NCI-H2227 (cell line): ENCODE results near the gene CMTM8.
"Not testable (repeated sequence)": the region's sequence is repeated elsewhere in the genome, so short reads cannot be mapped to it uniquely, and the experiment has no call there.

Experiments used
- DNase-seq: peaks from one replicate; lab custom pipeline; 2025; ENCODE audit not compliant: unreplicated experiment; lab: John Stamatoyannopoulos, UW

CMTM8 gene

DNA sequence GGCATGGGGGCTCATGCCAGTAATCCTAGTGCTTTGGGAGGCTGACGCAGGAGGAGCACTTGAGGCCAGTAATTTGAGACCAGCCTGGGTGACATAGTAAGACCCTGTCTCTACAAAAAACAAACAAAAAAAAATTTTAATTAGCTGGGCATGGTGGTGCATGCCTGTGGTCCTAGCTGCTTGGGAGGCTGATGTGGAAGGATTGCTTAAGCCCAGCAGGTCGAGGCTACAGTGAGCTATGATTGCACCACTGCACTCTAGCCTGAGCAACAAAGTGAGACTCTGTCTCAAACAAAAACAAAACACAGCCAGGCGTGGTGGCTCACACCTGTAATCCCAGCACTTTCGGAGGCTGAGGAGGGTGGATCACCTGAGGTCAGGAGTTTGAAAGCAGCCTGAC lies 9.7 kb upstream of the CMTM8 start:
- DNase-seq = not testable (repeated sequence)

DNA sequence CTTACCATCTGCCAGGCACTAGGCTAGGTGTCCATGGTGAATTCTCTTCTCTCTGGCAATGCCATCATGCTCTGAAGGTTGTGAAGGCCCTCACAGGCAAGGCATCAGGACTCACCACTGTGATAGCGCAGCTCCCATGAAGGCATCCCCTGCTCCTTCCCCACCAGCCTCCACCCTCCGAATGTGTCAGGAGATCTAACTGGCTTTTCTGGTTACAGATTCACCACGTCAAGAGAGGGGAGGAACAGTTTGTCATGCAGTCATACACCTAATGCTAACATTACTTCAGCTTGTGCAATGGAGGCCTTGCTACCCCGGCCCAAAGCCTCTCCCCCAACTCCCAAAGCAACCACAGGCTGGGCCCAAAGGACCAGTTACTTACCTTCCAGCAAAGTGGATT lies 8.9 kb upstream of the CMTM8 start:
- DNase-seq = no peak

DNA sequence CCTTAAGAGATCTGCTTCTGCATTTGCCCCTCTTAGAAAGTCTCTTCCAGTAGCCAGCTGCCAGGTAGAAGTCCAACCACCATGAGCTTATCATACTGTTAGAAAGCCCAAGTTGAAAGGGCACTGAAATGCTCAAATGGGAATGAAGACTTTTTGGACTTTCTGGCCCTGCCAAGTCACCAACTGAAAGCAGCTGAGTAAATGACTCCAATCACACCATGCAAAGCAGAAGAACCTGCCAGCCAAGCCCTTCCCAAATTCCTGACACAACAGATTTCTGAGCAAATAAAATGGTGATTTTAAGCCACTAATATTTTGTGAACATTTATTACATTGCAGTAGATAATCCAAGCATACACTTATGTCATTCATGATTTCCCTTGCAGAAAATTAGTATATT lies 2.1 kb upstream of the CMTM8 start:
- no peak for DNase-seq

DNA sequence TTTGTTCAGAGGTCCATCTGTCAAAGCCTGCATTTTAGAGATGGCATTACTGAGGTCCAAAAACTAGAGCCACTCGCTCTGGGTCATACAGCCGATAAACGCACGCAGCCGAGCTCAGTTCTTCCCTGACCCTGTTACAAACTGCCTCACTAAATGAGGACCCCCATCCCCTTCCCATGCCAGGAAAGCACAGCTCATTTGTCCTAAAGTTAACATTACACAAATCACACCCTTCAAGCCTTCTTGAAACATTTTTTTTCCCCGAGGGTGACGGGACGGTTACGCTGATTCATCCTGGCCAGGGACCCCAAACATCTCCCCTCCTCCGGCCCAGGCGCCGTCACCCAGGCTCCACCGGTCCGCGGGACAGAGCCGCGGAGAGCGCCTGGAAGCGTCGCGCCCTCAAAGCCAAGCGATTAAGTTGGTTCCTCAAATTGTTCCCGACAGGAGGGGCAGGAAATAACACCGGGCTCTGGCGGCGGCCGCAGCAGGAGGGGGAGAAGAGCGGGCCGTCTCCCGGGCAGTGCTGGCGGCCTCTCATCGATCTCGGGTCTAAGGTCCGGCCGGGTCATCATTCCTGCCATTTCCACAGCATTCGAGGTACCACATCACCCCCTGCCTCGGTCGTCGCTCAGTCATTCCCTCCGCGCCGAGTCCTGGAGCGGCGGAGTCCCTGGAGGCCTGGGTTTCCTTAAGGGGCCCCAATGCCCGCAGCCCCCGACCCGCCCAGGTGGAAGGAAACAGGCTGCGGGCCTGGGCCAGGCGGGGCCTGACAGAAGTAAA lies 619 bp upstream of the CMTM8 start:
- DNase-seq = no peak

DNA sequence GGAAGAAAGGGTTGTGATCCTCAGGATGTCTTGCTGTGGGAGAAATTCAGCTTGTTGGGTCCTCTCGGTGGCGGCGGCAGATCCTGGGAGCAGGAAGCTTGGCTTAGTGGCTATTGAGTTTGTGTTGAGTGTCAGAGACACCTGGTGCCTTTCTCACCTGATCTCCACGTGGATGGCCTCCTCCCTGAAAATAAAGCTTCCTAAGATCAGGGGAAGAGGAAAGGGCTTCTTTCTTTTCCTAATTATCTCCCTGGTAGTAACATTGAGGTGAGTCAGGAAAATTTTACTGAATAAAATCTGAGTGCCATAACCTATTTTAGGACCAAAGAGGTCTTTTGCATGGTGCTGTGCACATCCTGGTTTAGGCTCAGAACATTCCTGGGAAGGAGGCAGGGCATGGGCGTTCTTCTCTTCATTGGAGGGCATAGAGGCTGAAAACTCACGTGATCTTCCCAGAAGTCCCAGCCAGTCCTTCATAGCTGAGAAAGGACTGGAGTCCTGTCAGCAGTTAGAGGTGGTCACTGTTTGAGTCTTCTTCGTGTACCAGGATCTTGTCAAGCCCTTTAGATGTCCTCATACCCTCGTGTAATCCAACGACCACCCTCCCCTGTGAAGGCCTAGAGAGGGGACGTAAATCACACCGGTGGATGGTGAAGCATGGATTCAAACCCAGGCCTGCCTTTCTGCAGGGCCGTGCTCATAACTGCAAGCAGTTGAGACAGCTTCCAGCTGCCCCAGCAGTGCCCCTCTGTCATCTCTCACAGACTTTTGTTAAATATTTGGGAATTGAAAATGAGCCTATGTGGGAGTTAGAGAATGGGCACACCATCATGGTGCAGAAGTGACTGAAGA lies 1.1 kb downstream of the CMTM8 start:
- DNase-seq = peak; percentile 10

DNA sequence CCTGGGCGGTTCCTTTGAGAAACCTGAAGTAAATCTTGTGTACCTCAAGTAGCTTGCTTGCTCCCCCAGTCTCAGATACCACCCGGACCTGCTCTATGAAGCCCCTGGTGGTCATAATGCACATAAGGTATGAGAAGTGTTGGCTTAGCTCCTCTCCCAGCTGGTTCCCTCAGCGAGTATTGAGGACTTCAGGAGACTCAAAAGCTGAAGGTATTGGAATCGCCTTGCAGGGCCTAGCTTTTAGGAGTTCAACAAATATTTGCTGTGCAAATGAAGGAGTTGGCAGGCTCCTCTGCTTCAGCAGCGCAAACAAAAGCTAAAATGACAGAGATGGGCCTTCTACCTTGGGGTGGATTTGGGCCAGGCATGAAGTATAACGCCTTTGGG lies 1.7 kb downstream of the CMTM8 start:
- DNase-seq = peak; percentile 22

DNA sequence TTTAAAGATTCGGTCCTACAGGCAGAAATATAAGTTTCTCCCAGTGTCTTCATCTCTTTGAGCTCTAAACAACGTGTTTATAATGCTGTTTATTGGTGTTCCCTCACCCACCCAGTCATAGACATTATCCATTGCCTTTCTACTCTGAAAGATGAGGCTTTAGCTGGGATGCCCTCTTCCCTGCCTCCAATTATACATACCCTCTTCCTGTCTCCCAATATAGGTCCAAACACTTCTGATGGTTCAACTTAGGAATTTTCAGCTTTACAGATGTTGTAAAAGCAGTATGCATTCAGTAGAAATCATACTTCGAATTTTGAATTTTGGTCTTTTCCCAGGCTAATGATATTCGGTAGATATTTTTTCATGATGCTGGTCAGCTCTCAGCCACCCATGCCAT lies 2.6 kb downstream of the CMTM8 start:
- no peak for DNase-seq

DNA sequence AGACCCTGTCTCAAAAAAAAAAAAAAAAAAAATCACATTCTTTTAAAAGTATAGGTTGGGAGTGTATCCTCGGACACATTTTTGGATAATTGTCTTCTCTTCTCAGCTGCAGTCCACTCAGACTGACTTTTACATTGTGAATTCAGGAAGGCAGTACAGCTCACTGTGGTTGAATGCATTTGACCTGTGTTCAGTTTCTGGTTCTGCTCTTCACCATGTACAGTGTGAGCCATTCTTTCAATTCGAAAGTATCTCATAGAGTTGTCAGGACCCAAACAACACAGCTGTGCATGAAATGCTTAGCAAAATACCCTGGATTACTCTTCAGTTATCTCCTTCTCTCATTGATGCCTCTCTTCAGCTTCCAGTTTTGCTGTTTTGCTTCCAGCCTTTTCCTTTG lies 5.0 kb downstream of the CMTM8 start:
- DNase-seq = no peak

DNA sequence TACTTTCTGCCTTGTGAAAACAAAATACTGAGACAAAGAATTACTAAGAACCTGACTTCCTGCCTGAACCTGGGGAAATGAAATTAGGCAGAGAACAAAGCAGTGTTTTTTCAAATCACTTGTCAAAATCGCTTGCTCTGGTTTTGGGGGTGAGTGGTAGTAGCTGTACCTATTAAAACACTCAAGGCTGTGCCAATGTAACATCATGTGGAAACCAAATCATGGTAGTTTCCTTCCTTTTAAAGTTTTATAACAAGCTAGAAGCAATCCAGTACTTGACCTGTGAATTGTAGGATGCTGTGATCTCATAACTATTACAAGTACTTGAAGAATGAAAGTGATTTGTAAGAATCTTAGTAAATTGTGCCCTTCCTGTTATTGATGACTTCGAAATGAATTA lies 6.7 kb downstream of the CMTM8 start:
- DNase-seq = no peak

DNA sequence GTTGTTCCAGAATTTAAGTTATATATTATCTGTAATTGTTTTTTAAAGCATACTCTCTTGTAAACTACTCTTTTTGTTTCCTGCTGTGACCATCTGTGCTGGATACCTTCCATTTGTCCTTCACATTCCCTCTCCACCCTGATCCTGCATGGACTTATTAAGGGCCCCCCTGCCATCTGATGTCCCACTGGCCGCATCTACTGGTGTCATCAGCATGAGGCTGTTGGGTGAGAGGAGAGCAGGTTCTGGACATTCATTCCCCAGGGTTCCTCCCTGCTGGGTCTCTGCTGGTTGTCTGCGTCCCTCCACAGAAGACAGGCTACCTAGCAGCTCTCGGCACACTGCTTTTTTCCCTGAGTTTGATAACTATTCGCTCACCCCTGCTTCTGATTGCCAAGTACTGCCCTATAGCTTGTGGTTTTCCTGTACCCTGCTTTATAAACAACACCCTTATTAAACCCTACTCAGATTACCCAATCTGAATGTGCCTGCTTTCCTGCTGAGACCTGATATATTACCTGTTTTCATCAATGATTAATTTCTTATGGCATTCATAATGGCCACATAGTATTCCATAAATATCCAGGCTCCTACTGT lies 7.7 kb downstream of the CMTM8 start:
- no peak for DNase-seq

DNA sequence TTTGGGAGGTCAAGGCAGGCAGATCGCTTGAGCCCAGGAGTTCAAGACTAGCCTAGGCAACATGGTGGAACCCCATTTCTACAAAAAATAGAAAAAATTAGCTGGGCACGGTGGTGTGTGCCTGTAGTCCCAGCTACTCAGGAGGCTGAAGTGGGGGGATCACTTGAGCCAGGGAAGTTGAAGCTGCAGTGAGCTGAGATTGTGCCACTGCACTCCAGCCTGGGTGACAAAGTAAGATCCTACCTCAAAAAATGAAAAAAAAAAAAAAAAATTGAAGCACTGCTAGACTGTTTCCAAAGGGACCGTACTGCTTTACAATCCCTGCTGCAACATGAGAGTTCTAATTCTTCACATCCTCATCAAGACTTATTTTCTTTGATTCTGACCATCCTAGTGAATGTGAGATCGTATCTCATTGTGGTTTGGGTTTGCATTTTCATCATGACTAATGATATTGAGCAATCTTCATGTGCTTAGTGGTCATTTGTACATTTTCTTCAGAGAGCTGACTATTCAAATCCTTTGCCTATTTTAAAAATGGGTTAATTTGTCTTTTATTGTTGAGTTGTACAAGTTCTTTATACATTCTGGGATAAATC lies 10.8 kb downstream of the CMTM8 start:
- DNase-seq = no peak

DNA sequence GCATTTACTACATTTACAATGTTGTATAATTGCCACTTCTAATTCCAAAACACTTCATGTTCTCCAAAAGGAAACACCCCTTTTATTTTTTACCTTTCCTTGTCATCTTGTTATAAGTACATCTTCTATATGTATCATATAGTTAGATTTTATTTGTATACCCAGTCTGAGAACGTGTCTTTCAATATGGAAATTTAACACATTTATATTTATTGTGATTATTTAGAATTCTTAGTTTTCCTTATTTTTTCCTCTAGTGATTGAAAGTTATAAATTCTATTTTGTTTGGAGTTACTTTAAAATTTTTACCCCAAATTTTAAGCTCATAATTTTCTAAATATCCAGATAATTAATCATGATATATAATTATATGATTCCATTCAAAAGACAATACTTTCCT lies 15.8 kb downstream of the CMTM8 start:
- DNase-seq = no peak

DNA sequence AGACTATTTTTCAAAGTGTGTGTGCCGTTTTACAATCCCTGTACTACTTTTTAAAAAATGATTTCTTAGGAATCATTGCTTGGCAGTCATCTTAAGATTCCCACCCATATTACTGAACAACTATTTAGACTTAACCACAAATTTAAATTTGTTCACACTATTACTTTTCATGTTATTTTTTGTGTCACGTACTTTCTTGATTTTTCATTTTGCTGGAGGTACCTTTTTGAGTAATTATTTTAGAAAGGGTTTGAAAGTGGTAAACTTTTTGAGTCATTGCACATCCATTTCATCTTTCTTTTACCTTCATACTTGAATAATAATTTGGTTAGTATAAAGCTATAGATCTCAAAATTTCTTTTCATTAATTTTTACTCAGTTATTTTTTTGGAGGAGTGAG lies 16.9 kb downstream of the CMTM8 start:
- DNase-seq = no peak

DNA sequence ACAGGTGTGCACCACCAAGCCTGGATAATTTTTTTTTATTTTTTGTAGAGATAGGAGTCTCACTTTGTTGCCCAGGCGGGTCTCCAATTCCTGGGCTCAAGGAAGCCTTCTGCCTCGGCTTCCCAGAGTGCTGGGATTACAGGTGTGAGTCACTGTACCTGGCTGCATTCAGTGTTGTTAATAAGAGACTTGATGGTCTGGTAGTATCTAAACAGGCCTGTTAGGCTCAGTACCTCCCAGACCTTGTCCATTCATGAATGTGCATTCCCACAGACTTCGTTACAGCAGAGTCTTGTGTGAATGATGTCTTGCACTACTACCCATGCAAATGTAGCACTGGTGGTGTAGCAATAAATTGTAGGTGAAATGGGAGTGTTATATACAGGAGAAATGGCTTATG lies 17.7 kb downstream of the CMTM8 start:
- DNase-seq = no peak

DNA sequence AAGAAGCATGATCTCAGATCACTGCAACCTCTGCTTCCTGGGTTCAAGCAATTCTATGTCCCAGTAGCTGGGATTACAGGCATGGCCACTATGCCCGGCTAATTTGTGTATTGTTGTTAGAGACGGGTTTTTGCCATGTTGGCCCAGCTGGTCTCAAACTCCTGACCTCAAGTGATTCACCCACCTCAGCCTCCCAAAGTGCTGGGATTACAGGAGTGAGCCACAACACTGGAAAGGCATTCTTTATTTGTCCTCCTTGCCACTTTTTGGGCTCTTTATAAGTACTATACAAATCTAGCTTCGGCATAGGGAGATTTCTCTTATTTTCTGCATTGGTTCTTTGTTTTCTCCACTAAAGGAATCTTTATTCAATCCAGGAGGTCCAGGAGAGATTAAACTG lies 18.6 kb downstream of the CMTM8 start:
- no peak for DNase-seq

DNA sequence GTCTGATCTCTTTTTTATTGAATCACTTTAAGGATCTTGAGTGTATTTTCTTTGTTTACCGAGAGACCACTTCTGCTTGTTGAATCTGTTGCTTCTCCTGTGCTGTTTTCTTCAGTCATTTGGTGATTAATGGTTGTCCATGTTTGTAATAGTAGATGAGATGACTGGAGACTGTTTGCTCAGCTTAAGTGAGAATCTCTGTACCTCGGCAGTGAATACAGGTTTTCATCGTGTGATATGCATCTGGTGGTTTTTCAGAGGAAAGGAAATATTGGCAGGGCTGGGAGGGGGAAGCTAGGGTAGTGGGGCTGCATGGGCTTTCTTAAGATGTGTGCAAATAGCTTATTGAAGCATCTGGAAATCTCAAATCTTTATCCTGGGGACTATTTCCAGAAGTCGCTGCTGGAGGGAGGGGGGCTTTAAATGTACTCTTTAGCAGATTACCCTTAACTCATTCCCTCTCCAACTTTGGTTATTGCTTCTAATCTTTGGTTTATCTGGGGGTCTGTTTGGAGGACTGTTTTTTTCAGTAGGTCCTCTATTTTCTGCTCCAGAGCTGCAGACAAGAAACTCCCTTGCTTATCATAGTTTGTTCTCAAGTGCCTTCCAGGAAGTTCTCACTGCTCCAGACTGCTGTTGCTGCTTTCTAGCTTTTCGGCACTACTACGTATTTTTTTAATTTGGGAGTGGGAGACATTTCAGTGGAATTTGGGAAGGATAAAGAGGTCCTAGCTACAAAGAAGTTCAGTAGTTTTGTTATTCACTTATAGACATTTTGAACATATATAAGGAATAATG lies 19.4 kb downstream of the CMTM8 start:
- DNase-seq = no peak

DNA sequence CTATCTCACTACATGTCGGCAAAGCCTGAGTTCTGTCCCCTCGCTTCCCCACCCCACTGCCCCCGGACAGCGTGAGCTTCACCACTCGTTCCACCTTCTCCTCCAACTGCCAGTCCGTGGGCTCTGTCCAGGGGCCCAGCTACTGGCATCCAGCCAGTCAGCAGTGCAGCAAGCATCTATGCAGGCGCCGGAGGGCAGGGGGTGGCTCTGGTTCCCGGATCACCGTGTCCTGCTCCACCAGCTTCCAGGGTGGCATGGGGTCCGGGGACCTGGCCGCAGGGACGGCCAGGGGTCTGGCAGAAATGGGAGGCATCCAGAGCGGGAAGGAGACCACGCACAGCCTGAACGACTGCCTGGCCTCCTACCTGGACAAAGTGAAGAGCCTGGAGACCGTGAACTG lies 20.4 kb downstream of the CMTM8 start:
- no peak for DNase-seq

DNA sequence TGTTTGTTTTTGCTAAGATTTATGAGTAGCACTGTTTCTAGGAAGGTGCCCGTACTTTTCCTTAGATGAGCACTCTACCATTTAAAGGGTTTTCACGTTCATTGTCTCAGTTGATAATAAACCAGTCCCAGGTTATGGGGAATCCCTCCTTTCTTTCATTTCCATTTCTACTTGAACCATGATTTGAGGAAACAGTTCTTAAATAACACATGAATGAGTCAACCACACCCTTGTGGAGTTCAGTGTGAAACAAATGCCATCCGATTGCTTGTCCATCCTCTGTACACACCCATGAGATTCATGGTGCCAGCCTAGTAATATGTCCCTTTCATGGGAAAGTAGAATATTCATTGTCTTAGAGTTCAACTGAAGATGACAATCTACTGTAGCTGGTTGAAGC lies 23.1 kb downstream of the CMTM8 start:
- DNase-seq = no peak

DNA sequence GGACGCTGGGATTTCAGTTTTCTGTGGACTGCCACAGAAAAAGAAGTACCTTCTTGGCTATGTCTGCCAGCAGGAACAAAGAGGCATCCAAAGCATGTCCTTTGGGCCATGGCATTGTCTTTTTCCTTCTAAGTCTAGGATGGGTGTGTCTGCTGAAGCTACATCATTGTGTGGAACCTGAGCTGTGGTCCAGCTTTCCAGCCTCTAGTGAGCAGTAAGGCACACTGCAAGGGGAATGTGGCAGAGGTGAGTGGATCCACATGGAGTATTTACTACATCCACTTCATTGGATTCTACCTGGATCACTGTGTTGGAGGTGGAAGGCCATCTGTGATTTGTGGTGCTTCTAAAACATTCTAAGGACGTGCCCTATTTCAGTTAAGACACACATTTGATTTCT lies 23.7 kb downstream of the CMTM8 start:
- DNase-seq = no peak

DNA sequence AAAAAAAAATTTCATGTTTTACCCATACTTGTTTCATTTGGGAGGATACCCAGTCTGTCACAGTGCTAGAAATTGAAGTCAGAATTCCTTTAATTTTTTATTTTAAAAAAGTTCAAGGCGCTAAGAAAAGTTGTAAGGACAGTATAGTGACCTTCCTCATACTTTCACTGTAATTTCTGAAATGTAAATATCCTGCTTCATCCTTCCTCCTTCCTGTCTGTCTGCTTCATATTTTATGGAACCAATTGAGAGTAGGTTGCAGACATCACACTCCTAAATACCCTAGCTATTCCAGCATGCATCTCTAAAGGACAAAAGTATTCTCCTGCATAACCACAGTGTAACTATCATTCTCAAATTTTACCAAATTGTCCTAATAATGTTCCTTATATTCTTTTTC lies 35.8 kb downstream of the CMTM8 start:
- no peak for DNase-seq

DNA sequence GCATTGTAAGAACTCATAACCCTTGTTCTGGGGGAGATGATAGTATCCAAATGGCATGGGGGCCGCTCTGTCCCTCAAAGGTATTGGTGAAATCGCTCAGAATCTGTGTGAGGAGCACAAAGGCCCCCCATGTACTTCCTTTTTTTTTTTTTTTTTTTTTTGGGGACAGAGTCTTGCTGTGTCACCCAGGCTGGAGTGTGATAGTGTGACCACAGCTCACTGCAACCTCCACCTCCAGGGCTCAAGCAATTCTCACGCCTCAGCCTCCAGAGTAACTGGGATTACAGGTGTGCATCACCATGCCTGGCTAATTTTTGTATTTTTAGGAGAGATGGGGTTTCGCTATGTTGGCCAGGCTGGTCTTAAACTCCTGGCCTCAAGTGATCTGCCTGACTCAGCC lies 37.0 kb downstream of the CMTM8 start:
- no peak for DNase-seq
